Peyer's patch (tissue), 4 donors: ENCODE results near the gene STOML2.

Experiments used
- CTCF ChIP-seq, 6 experiments: fragments of 450-650 bp in 4 of 6; fragments of 200-600 bp in 2 of 6; sonication (generic) in 1 of 6; IDR thresholded peaks; one replicate each; pipeline ENCODE4 v1.5.1; 2017 to 2019; ENCODE audit warnings: antibody characterized with exemption in 6 of 6, mild to moderate bottlenecking in 3 of 6, moderate library complexity in 1 of 6
- POLR2A ChIP-seq, 2 donors: fragments of 450-650 bp; IDR thresholded peaks; one replicate each; pipeline ENCODE4 v1.5.1; 2017; ENCODE audit warnings: antibody characterized with exemption in 2 of 2, mild to moderate bottlenecking in 2 of 2, moderate library complexity in 2 of 2

- TF ChIP-seq CTCF (IDR thresholded peaks at IDR 0.05) (no peak), POLR2A (IDR thresholded peaks at IDR 0.05) (no peak)
Measured at GRCh38 chr9:35076848-35077247, 26.1 kb downstream of the STOML2 start.
